ENCODE results near the gene ASB1. TPM values are rescaled to one million over a fixed set of nuclear protein-coding genes. Genes with fewer than 3 reads are reported as not detected.

The ASB1 gene
- total and polyA plus RNA-seq, 2 of the 13 experiments (the other 11 are each of a cell fraction or from before 2014, with no cell fraction given): 48.6 to 49.2 TPM

GRCh38 chr2:238425979-238426567, 654 bp upstream of the ASB1 start (continued):
- no peak for TF ChIP-seq MXD3 (CRISPR knock-in tag; IDR thresholded peaks at IDR 0.05)
- TF ChIP-seq, protein P1, sequence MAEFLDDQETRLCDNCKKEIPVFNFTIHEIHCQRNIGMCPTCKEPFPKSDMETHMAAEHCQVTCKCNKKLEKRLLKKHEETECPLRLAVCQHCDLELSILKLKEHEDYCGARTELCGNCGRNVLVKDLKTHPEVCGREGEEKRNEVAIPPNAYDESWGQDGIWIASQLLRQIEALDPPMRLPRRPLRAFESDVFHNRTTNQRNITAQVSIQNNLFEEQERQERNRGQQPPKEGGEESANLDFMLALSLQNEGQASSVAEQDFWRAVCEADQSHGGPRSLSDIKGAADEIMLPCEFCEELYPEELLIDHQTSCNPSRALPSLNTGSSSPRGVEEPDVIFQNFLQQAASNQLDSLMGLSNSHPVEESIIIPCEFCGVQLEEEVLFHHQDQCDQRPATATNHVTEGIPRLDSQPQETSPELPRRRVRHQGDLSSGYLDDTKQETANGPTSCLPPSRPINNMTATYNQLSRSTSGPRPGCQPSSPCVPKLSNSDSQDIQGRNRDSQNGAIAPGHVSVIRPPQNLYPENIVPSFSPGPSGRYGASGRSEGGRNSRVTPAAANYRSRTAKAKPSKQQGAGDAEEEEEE (CRISPR knock-in tag; IDR thresholded peaks at IDR 0.05; ENCODE audit: borderline replicate concordance): 0 out of 2 replicates have a peak, but pooled peaks have one; percentile 11
- no peak for TF ChIP-seq MEF2D (CRISPR knock-in tag; IDR thresholded peaks at IDR 0.05)
- TF ChIP-seq, protein P2, sequence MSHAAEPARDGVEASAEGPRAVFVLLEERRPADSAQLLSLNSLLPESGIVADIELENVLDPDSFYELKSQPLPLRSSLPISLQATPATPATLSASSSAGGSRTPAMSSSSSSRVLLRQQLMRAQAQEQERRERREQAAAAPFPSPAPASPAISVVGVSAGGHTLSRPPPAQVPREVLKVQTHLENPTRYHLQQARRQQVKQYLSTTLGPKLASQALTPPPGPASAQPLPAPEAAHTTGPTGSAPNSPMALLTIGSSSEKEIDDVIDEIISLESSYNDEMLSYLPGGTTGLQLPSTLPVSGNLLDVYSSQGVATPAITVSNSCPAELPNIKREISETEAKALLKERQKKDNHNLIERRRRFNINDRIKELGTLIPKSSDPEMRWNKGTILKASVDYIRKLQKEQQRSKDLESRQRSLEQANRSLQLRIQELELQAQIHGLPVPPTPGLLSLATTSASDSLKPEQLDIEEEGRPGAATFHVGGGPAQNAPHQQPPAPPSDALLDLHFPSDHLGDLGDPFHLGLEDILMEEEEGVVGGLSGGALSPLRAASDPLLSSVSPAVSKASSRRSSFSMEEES (CRISPR knock-in tag; IDR thresholded peaks at IDR 0.05): no peak
- peak; percentile 19; the same call in 1 of the 2 replicates for TF ChIP-seq ZC3H13 (CRISPR knock-in tag; IDR thresholded peaks at IDR 0.05)
- no peak for TF ChIP-seq ZNF20 (CRISPR knock-in tag; IDR thresholded peaks at IDR 0.05)
- no peak for TF ChIP-seq TBP (CRISPR knock-in tag; IDR thresholded peaks at IDR 0.05)
- 0 out of 2 replicates have a peak, but pooled peaks have one; percentile 77 for TF ChIP-seq PRMT3 (CRISPR knock-in tag; IDR thresholded peaks at IDR 0.05; ENCODE audit: borderline replicate concordance, low read depth)
- no peak for TF ChIP-seq ZNF530 (CRISPR knock-in tag; IDR thresholded peaks at IDR 0.05; ENCODE audit: low read depth)
- TF ChIP-seq ZNF562 (CRISPR knock-in tag; IDR thresholded peaks at IDR 0.05; ENCODE audit: borderline replicate concordance): no peak
- TF ChIP-seq PBX2 (CRISPR knock-in tag; IDR thresholded peaks at IDR 0.05): no peak
- TF ChIP-seq ZZZ3 (CRISPR knock-in tag; IDR thresholded peaks at IDR 0.05; ENCODE audit: borderline replicate concordance): no peak
- TF ChIP-seq RFXAP (CRISPR knock-in tag; IDR thresholded peaks at IDR 0.05; ENCODE audit: borderline replicate concordance): no peak
- peak; percentile 47; the same call in 1 of the 2 replicates for TF ChIP-seq MLX (CRISPR knock-in tag; IDR thresholded peaks at IDR 0.05)
- TF ChIP-seq, protein P3, sequence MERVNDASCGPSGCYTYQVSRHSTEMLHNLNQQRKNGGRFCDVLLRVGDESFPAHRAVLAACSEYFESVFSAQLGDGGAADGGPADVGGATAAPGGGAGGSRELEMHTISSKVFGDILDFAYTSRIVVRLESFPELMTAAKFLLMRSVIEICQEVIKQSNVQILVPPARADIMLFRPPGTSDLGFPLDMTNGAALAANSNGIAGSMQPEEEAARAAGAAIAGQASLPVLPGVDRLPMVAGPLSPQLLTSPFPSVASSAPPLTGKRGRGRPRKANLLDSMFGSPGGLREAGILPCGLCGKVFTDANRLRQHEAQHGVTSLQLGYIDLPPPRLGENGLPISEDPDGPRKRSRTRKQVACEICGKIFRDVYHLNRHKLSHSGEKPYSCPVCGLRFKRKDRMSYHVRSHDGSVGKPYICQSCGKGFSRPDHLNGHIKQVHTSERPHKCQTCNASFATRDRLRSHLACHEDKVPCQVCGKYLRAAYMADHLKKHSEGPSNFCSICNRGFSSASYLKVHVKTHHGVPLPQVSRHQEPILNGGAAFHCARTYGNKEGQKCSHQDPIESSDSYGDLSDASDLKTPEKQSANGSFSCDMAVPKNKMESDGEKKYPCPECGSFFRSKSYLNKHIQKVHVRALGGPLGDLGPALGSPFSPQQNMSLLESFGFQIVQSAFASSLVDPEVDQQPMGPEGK (CRISPR knock-in tag; IDR thresholded peaks at IDR 0.05): peak; percentile 56; the same call in 1 of the 2 replicates
- TF ChIP-seq, protein P4, sequence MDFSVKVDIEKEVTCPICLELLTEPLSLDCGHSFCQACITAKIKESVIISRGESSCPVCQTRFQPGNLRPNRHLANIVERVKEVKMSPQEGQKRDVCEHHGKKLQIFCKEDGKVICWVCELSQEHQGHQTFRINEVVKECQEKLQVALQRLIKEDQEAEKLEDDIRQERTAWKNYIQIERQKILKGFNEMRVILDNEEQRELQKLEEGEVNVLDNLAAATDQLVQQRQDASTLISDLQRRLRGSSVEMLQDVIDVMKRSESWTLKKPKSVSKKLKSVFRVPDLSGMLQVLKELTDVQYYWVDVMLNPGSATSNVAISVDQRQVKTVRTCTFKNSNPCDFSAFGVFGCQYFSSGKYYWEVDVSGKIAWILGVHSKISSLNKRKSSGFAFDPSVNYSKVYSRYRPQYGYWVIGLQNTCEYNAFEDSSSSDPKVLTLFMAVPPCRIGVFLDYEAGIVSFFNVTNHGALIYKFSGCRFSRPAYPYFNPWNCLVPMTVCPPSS (IDR thresholded peaks at IDR 0.05): no peak
- TF ChIP-seq SP5 (CRISPR knock-in tag; IDR thresholded peaks at IDR 0.05; ENCODE audit: borderline replicate concordance, low read depth): 0 out of 2 replicates have a peak, but pooled peaks have one; percentile 14
- TF ChIP-seq AGO2 (optimal IDR thresholded peaks at IDR 0.05; ENCODE audit: low read depth, low read length): peak; percentile 66
- TF ChIP-seq ZMYM3 (CRISPR knock-in tag; IDR thresholded peaks at IDR 0.05): 0 out of 2 replicates have a peak, but pooled peaks have one; percentile 29
- no peak for TF ChIP-seq HMG20A (CRISPR knock-in tag; IDR thresholded peaks at IDR 0.05; ENCODE audit: borderline replicate concordance)
- peak; percentile 5; the same call in 1 of the 2 replicates for TF ChIP-seq PITX1 (CRISPR knock-in tag; IDR thresholded peaks at IDR 0.05)

All from HepG2 (cell line).